Liver (tissue), 9 donors: ENCODE measurements around the gene PTGDR. TPM values are rescaled to one million over a fixed set of nuclear protein-coding genes. Genes with fewer than 3 reads are reported as not detected.
A peak's percentile ranks its signal among the peaks of the same experiment; 100 is the strongest.

Source experiments
- DNase-seq: peaks from one replicate; pipeline ENCODE4 v3.0.0-alpha.2; 2017; ENCODE audit warnings: low spot score
- H3K27ac ChIP-seq, 2 donors: one replicate each; pipeline ENCODE4 v1.7.0; 2013; ENCODE audit warnings: inconsistent platforms in 2 of 2, low read length in 2 of 2, control low read depth in 1 of 2, low read depth in 1 of 2, mild to moderate bottlenecking in 1 of 2
- H3K27me3 ChIP-seq, 4 donors: one replicate each; pipeline versions ENCODE4 v1.6.1 to v1.7.0; 2013; ENCODE audit warnings: low read length in 3 of 4, inconsistent platforms in 1 of 4, mild to moderate bottlenecking in 1 of 4, moderate library complexity in 1 of 4; ENCODE audit not compliant: control insufficient read depth in 4 of 4, insufficient read depth in 4 of 4
- H3K36me3 ChIP-seq, 4 donors: one replicate each; pipeline versions ENCODE4 v1.6.1 to v1.7.0; 2013; ENCODE audit warnings: low read length in 3 of 4, mild to moderate bottlenecking in 3 of 4, low read depth in 1 of 4, moderate library complexity in 1 of 4; ENCODE audit not compliant: control insufficient read depth in 4 of 4, insufficient read depth in 3 of 4
- H3K4me1 ChIP-seq, 4 donors: one replicate each; pipeline versions ENCODE4 v1.6.1 to v1.7.0; 2013; ENCODE audit warnings: low read length in 3 of 4, mild to moderate bottlenecking in 3 of 4, moderate library complexity in 1 of 4; ENCODE audit not compliant: control insufficient read depth in 4 of 4, insufficient read depth in 4 of 4
- H3K4me3 ChIP-seq, 3 donors: one replicate each; pipeline versions ENCODE4 v1.6.1 to v1.7.0; 2013; ENCODE audit warnings: low read length in 3 of 3, control low read depth in 1 of 3, low read depth in 1 of 3, mild to moderate bottlenecking in 1 of 3
- H3K9ac ChIP-seq, 2 donors: one replicate each; pipeline ENCODE4 v1.7.0; 2013; ENCODE audit warnings: low read length in 2 of 2, mild to moderate bottlenecking in 2 of 2, moderate library complexity in 2 of 2, control low read depth in 1 of 2, low read depth in 1 of 2
- H3K9me3 ChIP-seq, 4 donors: one replicate each; pipeline versions ENCODE4 v1.6.1 to v1.7.0; 2013; ENCODE audit warnings: low read length in 3 of 4; ENCODE audit not compliant: control insufficient read depth in 4 of 4
- CTCF ChIP-seq: fragments of 150-350 bp; IDR thresholded peaks from 2 replicates; pipeline ENCODE4 v1.5.1; 2017; ENCODE audit warnings: improper control_type of control experiment, low read depth, low read length; ENCODE audit not compliant: missing input control
- EGR1 ChIP-seq, 2 donors: IDR thresholded peaks; 2 replicates each; pipeline ENCODE4 v1.6.1; 2016 to 2018; ENCODE audit warnings: antibody characterized with exemption in 2 of 2, low read depth in 2 of 2
- FOXA1 ChIP-seq: IDR thresholded peaks from 2 replicates; pipeline ENCODE4 v1.6.1; 2016; ENCODE audit warnings: antibody characterized with exemption
- FOXA2 ChIP-seq: IDR thresholded peaks from 2 replicates; pipeline ENCODE4 v1.6.1; 2016; ENCODE audit warnings: antibody characterized with exemption
- GABPA ChIP-seq, 2 donors: IDR thresholded peaks in 1 of 2; conservative IDR thresholded peaks in 1 of 2; 2 replicates each; pipeline ENCODE4 v1.6.1; 2016; ENCODE audit warnings: antibody characterized with exemption in 2 of 2, mild to moderate bottlenecking in 1 of 2, moderate library complexity in 1 of 2
- HNF4G ChIP-seq: IDR thresholded peaks from 2 replicates; pipeline ENCODE4 v1.6.1; 2016; ENCODE audit warnings: antibody characterized with exemption
- JUND ChIP-seq, 2 donors: IDR thresholded peaks; 2 replicates each; pipeline ENCODE4 v1.6.1; 2016; ENCODE audit warnings: antibody characterized with exemption in 2 of 2
- NR2F2 ChIP-seq: IDR thresholded peaks from 2 replicates; pipeline ENCODE4 v1.6.1; 2016; ENCODE audit warnings: antibody characterized with exemption
- RAD21 ChIP-seq, 2 donors: IDR thresholded peaks; 2 replicates each; pipeline ENCODE4 v1.6.1; 2016; ENCODE audit warnings: antibody characterized with exemption in 2 of 2, mild to moderate bottlenecking in 2 of 2
- REST ChIP-seq: IDR thresholded peaks from 2 replicates; pipeline ENCODE4 v1.6.1; 2016; ENCODE audit warnings: antibody characterized with exemption, mild to moderate bottlenecking
- RXRA ChIP-seq, 2 donors: IDR thresholded peaks; 2 replicates each; pipeline ENCODE4 v1.6.1; 2017 to 2018; ENCODE audit warnings: antibody characterized with exemption in 2 of 2, mild to moderate bottlenecking in 1 of 2
- SP1 ChIP-seq: IDR thresholded peaks from 2 replicates; pipeline ENCODE4 v1.6.1; 2018; ENCODE audit warnings: antibody characterized with exemption, mild to moderate bottlenecking
- TAF1 ChIP-seq: conservative IDR thresholded peaks from 2 replicates; pipeline ENCODE4 v1.6.1; 2016; ENCODE audit warnings: antibody characterized with exemption, mild to moderate bottlenecking
- YY1 ChIP-seq: IDR thresholded peaks from 2 replicates; pipeline ENCODE4 v1.6.1; 2016; ENCODE audit warnings: antibody characterized with exemption, mild to moderate bottlenecking
- WGBS: extraction: QIAGEN DNeasy Blood & Tissue Kit; methylation state at CpG from one replicate; pipeline ENCODE4 v1.1.7; 2013; 5-methylcytosine and 5-hydroxymethylcytosine counted together
- polyA plus RNA-seq, 2 donors: library from polyadenylated mRNA; stranded (reverse) in 1 of 2; unstranded in 1 of 2; fragments of 200-250 nt in 1 of 2; fragments of >200 nt in 1 of 2; fragmentation: Nextera tagmentation in 1 of 2; extraction: Ambion mirVana in 1 of 2; gene quantifications; one replicate each; pipeline versions ENCODE4 v1.2.1 to v1.2.3, GENCODE V29; 2013 to 2015
- total RNA-seq, 2 donors: library from RNA; depleted of rRNA; stranded (reverse); fragments of >200 nt; gene quantifications; one replicate each; pipeline ENCODE4 v1.2.3, GENCODE V29; 2014
- TF ChIP-seq, protein P1 (sequence below): IDR thresholded peaks from 2 replicates; pipeline ENCODE4 v1.6.1; 2016; ENCODE audit warnings: antibody characterized with exemption
- TF ChIP-seq, protein P2 (sequence below): IDR thresholded peaks from 2 replicates; pipeline ENCODE4 v1.6.1; 2016; ENCODE audit warnings: antibody characterized with exemption
- TF ChIP-seq, protein P3 (sequence below): IDR thresholded peaks from 2 replicates; pipeline ENCODE4 v1.6.1; 2016; ENCODE audit warnings: antibody characterized with exemption
- donor health status: healthy.
- donor health status: healthy.
- donor health status: healthy.
- donor health status: healthy.
- donor health status: healthy.

The PTGDR gene
- total and polyA plus RNA-seq, 4 donors: 0.14 to 1.4 (median 0.44) TPM

- no peak for DNase-seq
- Histone ChIP-seq H3K36me3 (no peaks in the 10 kb centered on the region), H3K27ac (no peak overlapping the region), H3K9me3 (no peaks in the 10 kb centered on the region), H3K9ac (no peak overlapping the region), H3K27me3 (peaks cover 0 to 11% (median 6%) of the 10 kb centered on the region in 4 donors), H3K4me1 (peaks cover 2 to 15% (median 7%) of the 10 kb centered on the region in 4 donors), H3K4me3 (peak overlapping the region in 1 of 3 donors; percentile 37)
- TF ChIP-seq RXRA (IDR thresholded peaks at IDR 0.05): no peak
- no peak for TF ChIP-seq YY1
- TF ChIP-seq NR2F2: no peak
- TF ChIP-seq, protein P1, sequence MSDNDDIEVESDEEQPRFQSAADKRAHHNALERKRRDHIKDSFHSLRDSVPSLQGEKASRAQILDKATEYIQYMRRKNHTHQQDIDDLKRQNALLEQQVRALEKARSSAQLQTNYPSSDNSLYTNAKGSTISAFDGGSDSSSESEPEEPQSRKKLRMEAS: no peak
- TF ChIP-seq FOXA1: no peak
- TF ChIP-seq CTCF: no peak
- no peak for TF ChIP-seq EGR1 (IDR thresholded peaks at IDR 0.05; ENCODE audit: low read depth in 2 of 2)
- no peak for TF ChIP-seq TAF1
- TF ChIP-seq RAD21 (IDR thresholded peaks at IDR 0.05): no peak
- TF ChIP-seq SP1: no peak
- TF ChIP-seq JUND (IDR thresholded peaks at IDR 0.05): no peak
- TF ChIP-seq REST: no peak
- TF ChIP-seq, protein P2, sequence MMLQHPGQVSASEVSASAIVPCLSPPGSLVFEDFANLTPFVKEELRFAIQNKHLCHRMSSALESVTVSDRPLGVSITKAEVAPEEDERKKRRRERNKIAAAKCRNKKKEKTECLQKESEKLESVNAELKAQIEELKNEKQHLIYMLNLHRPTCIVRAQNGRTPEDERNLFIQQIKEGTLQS: no peak
- TF ChIP-seq HNF4G: no peak
- 25% methylated on average over 17 of the region's 17 CpGs for WGBS
Observed at GRCh38 chr14:52269100-52269499, 1.6 kb downstream of the PTGDR start.

DNA sequence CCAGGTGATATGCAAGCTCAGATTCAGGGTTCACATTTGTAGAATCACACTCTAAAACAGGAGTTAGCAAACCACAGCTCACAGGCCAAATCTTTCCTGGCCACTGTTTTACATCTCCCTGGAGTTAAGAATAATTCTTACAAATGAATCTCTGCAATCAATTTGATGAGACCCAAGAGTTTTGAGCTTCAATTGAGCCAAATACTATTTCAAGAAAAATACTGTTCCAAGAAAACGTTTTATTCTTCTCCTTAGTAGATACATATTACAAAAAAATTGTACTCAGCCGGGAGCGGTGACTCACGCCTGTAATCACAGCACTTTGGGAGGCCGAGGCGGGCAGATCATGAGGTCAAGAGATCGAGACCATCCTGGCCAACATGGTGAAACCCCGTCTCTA, 2.5 kb downstream of the PTGDR start:
- TF ChIP-seq EGR1 (IDR thresholded peaks at IDR 0.05; ENCODE audit: low read depth in 2 of 2): no peak
- TF ChIP-seq, protein P2: no peak
- no peak for TF ChIP-seq SP1
- TF ChIP-seq JUND (IDR thresholded peaks at IDR 0.05): no peak
- no peak for TF ChIP-seq FOXA2
- no peak for TF ChIP-seq REST
- no peak for TF ChIP-seq HNF4G
- no peak for TF ChIP-seq RXRA (IDR thresholded peaks at IDR 0.05)
- no peak for TF ChIP-seq GABPA (IDR thresholded peaks at IDR 0.05 in 1 of 2, conservative IDR thresholded peaks at IDR 0.05 in 1 of 2)
- no peak for TF ChIP-seq YY1
- TF ChIP-seq CTCF: no peak
- TF ChIP-seq, protein P3, sequence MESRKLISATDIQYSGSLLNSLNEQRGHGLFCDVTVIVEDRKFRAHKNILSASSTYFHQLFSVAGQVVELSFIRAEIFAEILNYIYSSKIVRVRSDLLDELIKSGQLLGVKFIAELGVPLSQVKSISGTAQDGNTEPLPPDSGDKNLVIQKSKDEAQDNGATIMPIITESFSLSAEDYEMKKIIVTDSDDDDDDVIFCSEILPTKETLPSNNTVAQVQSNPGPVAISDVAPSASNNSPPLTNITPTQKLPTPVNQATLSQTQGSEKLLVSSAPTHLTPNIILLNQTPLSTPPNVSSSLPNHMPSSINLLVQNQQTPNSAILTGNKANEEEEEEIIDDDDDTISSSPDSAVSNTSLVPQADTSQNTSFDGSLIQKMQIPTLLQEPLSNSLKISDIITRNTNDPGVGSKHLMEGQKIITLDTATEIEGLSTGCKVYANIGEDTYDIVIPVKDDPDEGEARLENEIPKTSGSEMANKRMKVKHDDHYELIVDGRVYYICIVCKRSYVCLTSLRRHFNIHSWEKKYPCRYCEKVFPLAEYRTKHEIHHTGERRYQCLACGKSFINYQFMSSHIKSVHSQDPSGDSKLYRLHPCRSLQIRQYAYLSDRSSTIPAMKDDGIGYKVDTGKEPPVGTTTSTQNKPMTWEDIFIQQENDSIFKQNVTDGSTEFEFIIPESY: no peak
- Histone ChIP-seq H3K4me3 (no peak overlapping the region), H3K27ac (no peak overlapping the region), H3K4me1 (peaks cover 2 to 15% (median 7%) of the 10 kb centered on the region in 4 donors), H3K9ac (no peak overlapping the region), H3K9me3 (no peaks in the 10 kb centered on the region), H3K36me3 (no peaks in the 10 kb centered on the region), H3K27me3 (peaks cover 0 to 11% (median 6%) of the 10 kb centered on the region in 4 donors)
- no peak for DNase-seq
- WGBS: 65% methylated on average over 8 of the region's 8 CpGs
